ENCODE measurements around the gene CYP11A1. TPM values are rescaled to one million over a fixed set of nuclear protein-coding genes. Genes with fewer than 3 reads are reported as not detected.

Gene CYP11A1
- total and polyA plus RNA-seq, 10 of the 15 experiments (the other 5 are each of a cell fraction or from before 2014, with no cell fraction given) = 0.11 to 1.2 (median 0.23) TPM; not detected in 5

GRCh38 chr15:74398183-74398582 lies 30.7 kb upstream of the CYP11A1 start (continued):
- no peak for TF ChIP-seq RELB (IDR thresholded peaks at IDR 0.05; ENCODE audit: low read depth)
- TF ChIP-seq TCF3 (IDR thresholded peaks at IDR 0.05; ENCODE audit: borderline replicate concordance, insufficient read depth, low read depth, low read length) = no peak
- no peak for TF ChIP-seq CUX1 (IDR thresholded peaks at IDR 0.05; ENCODE audit: insufficient replicate concordance, low read depth, low read length)
- TF ChIP-seq TCF12 (IDR thresholded peaks at IDR 0.05; ENCODE audit: low read depth, low read length) = 0 out of 2 replicates have a peak, but pooled peaks have one; percentile 15
- TF ChIP-seq LARP7 (IDR thresholded peaks at IDR 0.05) = no peak
- peak; percentile 10; the same call in 1 of the 2 replicates for TF ChIP-seq SMARCA5 (IDR thresholded peaks at IDR 0.05)
- TF ChIP-seq BCL3 (IDR thresholded peaks at IDR 0.05; ENCODE audit: borderline replicate concordance, insufficient read depth, low read depth, low read length, poor library complexity, severe bottlenecking) = no peak
- TF ChIP-seq SKIL (IDR thresholded peaks at IDR 0.05; ENCODE audit: low read depth, poor library complexity, severe bottlenecking) = no peak
